Activated naive CD8-positive, alpha-beta T cell treated with anti-CD3 and anti-CD28 coated beads, Interleukin-2, amount 50 U/mL, for 16 hours (primary cell): Measurements from ENCODE around the gene IQCN.

Experiments used
- DNase-seq: peaks from one replicate; pipeline ENCODE4 v3.0.0-alpha.2; 2020; ENCODE audit warnings: low read depth, low spot score

Gene IQCN

GRCh38 chr19:18264971-18265540 lies 9.2 kb downstream of the IQCN start:
- no peak for DNase-seq

DNA sequence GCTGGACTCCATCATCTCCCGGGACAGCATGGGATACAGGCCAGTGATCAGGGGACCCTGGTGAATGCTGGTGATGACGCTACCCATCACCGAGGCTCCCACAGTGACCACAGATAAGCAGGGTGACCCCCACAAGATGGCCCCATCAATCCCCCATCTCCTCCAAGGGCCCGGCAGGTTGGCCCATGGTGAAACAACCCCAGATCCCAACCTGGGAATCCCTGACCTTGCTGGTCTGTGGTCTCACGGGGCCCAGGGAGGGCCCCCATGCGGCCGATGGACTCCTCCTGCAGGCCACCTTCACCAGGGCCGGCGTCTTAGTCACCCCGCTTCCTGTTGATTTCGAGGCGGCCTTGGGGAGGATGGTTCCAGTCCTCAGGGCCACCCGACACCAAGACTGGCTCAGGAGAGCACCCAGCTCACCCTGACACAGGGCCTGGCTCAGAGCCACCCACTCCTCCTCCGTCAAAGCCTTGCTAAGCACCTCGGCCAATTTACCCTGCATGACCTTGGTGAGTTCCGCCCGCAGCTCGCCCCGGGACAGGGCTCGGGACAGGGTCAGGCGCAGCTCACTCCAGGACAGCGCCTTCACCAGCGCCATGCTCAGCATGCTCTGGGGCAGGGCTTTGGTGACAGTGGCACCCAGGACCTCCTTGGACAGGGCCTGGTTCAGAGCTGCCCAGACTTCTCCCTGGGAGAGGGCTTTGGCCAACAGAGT lies 10.0 kb downstream of the IQCN start:
- DNase-seq: no peak

DNA sequence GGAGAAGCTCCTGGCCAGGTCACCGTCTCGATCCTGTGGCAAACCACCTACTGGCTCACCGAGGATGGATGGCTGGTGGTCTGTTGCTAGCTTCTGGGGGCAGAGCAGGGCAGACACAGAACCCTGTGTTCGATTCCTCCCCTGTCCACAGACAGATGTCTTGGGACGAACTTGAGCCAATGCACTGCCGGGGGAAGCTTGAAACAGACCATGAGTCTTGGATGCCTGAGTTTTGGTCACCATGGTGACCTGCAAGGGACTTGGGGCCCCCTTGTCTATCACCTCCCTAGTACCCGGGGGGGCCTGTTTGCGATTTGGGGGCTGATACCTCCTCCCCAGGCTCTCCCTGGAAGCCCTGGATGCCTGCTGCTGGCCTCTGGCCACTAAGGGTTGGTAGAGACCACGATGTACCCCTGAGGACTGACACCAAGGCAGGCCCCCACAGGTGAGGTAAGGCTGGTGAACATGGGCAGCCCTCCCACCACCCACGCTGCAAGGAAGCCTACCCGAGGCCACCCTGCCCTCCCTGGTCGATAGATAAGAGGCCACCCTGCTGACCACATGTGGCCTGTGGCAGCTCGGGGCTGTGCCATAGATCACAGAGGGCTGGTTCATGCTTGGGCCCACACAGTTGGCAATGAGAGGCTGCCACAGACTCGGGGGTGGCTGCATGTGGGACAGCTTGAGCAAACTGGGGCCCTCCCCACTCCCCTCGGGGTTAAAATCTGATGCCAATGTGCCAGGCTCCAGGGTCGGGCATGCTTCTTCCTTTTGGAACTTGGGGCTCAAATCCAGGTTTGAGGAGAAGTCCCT lies 10.7 kb downstream of the IQCN start:
- DNase-seq: no peak

DNA sequence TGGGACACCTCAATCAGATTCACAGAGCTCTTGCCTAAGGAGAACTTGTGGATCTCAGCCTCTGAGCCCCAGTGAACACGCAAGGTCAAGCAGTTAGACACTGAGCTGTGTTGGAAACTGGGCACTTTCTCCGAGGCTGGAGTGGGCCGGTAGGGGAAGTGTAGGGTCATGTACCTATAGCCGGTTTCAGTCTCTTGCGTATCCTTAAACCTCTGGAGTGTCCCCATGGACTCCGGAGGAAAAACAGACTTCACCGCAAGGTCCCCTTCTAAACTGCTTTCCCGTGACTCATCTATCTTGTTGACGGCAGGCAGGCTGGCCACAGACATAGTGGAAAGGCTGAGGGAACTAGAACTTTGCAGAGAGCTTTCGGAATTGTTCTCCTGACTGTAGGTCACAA lies 11.3 kb downstream of the IQCN start:
- no peak for DNase-seq

DNA sequence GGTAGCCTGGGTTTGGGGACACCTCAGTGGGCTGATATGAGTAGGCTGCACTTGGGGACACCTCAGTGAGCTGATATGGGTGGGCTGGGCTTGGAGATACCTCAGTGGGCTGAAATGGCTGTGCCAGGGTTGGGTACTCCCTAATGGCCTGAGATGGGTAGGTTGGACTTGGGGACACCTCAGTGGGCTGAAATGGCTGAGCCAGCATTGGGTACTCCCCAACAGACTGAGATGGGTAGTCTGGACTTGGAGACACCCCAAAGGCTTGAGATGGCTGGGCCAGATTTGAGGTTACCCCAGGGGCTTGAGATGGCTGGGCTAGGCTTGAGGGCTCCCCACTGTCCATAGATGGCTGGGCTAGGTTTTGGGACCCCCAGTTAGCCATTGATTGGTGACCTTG lies 12.1 kb downstream of the IQCN start:
- DNase-seq: no peak

- no peak for DNase-seq
These were observed 12.8 kb downstream of the IQCN start for GRCh38 chr19:18261474-18261873.

- no peak for DNase-seq
These were observed 14.4 kb downstream of the IQCN start for GRCh38 chr19:18259893-18260292.

DNA sequence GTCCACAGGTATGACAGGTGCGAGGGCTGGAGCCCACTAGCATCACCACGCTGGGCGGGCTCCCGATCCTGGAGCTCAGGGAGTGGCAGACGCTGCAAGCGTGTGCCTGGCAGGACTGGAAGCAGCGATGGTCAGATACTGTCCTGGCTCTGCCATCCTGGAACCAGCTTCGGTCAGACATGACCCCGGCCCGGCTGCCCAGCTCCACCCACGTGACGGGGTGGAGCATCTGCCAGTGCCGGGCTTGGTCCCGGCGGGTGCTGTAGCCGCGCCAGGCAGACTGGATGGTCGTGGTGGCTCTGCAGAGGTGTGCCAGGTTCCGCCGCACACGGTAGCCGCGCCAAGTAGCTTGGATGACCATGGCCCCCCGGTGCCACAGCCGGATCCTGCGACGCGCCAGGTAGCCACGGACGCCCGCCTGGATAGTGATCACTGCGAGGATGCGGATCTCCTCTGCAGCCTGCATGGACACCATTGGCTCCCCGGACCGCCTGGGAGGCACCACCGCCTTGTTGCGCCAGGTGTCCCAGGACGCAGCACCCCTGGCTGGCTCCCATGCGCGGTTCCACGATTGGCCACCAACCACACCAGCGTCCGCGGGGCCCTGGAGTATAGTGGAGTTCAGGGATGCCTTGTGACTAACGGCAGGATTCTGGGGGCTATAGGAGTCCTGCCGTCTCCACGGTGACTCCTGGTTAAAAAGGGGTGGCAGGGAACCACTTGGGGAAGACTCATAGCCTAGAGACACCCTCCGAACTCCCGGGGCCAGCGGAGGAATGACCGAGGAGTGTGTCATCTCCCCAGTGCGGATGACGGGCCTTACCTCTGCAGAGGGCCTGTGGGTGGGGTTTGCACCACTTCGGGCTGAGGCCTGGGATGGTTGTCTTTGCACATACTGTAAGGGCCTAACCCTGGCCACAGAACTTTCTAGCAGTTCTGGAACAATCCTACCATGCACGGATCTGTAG lies 16.5 kb downstream of the IQCN start:
- DNase-seq: no peak

GRCh38 chr19:18254546-18255503 lies 19.4 kb downstream of the IQCN start:
- no peak for DNase-seq

DNA sequence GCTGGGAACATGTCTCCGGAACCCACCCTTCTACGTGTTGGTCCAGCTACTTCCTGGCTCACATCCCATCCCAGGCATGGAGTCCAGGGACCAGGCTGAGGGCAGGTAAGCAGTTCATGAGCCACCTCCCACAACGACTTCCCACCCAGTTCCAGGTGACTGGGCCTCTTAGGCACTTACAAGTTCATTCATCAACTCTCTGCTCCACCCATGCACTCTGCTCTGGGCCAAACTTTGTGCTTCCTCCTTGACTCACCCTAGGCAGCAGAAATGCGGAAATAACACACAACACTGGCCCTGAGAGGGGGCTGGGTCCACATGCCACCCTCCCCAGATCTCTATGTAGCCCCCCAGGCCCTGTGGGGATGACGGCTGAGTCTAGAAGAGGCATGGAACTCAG lies 20.5 kb downstream of the IQCN start:
- DNase-seq: no peak

DNA sequence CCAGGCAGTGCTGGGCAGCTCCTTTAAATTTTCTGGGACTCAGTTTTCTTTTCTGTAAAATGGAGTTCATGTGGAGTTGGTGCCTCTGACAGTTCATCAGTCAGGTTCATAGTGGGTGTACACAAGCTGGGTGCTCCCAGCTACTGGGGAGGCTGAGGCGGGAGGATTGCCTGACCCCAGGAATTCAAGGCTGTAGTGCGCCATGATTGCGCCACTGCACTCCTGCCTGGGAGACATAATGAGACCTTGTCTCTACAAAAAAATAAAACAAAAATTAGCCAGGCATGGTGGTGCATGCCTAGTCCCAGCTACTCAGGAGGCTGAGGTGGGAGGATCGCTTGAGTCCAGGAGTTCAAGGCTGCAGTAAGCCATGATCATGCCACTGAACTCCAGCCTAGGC lies 21.1 kb downstream of the IQCN start:
- DNase-seq: no peak

GRCh38 chr19:18252370-18252717 lies 21.9 kb downstream of the IQCN start:
- DNase-seq: no peak

DNA sequence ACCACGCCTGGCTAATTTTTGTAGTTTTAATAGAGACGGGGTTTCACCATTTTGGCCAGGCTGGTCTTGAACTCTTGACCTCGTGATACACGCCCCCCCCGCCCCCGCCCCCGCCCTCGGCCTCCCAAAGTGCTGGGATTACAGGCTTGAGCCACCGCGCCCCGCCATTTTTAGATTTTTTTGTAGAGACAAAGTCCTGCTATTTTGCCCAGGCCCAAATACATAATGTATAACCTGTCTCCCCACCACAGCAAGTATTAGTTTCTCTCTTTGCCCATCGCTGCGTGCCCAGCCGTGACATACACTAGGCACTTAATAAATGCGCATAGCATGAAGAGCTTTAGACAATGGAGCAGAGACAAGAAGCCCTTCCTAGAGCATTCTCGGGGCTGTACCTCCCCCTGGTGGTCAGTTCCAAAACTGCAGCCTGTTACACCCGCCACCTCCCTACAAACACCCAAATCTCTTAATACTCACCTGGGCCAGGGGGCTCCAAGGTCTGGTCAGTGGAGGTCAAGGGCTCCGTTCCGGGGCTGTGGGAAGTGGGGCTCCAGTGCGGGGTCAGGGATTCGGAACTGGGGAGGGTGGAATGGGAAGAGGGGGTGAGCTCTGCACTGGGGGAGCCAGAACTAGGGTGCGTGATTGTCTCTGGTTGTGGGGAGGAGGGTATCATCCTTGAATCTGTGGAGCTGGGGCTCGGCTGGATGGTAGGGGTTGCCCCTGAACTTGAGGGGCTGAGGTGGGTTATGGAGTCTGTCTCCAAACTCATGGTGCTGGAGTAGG lies 22.5 kb downstream of the IQCN start:
- peak; percentile 64 for DNase-seq

DNA sequence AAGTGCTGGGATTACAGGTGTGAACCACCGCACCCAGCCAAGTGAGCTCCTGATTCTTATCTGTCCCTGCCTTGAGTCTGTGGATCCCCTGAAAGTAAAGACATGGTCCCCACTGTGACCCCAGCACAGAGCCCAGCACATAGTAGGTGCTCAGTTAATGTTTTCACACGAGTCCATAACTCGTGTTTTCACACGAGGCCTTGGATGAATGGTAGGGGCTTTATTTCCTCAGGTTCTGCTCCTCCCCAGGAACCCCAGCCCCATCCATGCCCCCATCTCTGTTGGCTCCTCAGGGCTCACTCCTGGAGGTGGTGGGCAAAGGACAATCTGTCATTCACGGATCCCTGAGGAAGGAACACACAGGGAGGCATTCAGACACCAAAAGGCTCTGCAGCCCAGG lies 24.4 kb downstream of the IQCN start:
- no peak for DNase-seq

- DNase-seq: no peak
These were observed 29.0 kb downstream of the IQCN start for GRCh38 chr19:18245297-18245696.

GRCh38 chr19:18239303-18239702 lies 34.9 kb downstream of the IQCN start:
- no peak for DNase-seq

GRCh38 chr19:18234194-18234593 lies 40.1 kb downstream of the IQCN start:
- DNase-seq: no peak

DNA sequence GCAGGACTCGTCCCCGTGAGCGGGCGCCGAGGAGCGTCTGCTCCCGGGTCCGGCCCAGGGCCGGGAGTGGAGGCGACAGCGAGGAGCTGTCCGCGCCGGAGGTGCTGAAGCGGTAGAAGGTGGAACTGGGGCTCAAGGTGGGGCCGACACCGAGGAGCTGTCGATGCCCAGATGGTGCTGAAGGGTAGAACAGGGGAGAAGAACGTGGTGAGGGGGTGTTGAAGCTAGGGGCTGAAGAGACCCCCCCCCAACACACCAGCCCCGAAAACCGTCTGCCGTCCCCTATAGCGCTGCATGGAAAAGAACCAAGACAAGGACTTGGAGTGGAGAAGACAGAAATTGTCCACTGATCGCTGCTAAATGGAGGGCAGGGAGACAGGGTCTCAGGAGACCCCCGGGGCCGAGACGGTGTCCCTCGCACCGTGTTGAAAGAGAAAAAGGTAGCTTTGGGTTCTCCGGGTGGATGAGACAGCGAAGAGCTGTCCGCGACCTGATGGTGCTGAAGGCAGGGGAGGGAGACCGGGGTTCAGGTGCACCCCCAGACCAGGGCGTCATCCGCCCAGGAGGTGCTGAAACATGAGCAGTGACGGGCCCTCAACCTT lies 40.9 kb downstream of the IQCN start:
- DNase-seq: no peak

DNA sequence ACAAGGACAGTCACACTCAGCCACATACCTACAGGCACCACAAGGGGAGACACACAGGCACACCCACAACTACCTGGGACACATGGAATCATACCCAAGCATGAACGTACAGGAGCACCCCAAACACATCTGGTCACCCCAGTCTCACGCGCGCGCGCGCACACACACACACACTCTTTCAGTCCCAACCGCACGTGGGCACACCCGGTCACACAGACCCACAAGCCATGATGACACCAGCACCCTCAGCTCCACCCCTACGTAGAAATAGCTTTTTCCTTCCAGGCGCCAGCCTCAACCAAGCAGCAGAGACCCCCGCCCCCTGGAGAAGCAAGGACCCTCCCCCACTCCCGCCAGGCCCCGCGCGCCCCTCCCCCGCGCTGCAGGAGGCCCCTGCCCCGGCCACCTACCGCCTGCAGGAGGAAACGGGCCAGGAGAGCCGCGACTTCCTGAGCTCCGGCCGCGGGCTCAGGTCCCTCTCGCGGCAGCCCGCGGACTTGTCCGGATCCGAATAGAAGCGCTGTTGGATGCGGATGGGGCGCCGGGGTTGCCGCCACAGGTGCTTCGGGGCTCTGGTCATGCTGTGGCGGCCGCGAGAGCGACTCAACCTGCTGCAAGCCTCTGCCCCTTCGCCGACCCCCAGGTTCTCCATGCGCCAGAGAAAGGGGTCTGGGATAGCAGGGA lies 41.6 kb downstream of the IQCN start:
- DNase-seq: no peak
